Neuronal stem cell (in vitro differentiated cells): Measurements from ENCODE around the gene GXYLT2.

ENCODE experiments used
- DNase-seq: peaks from one replicate; pipeline ENCODE4 v3.0.0-alpha.2; 2013; ENCODE audit warnings: low spot score
- H2AFZ ChIP-seq: one replicate; pipeline ENCODE4 v1.6.1; 2013; ENCODE audit warnings: mild to moderate bottlenecking, low read length, inconsistent platforms
- H2AK5ac ChIP-seq: 2 replicates; pipeline ENCODE4 v1.6.1; 2013; ENCODE audit warnings: low read depth, mild to moderate bottlenecking, inconsistent platforms, low read length, moderate library complexity, mixed read lengths
- H2BK120ac ChIP-seq: 2 replicates; pipeline ENCODE4 v1.6.1; 2013; ENCODE audit warnings: low read depth, mild to moderate bottlenecking, inconsistent platforms, low read length, moderate library complexity, mixed read lengths
- H2BK12ac ChIP-seq: one replicate; pipeline ENCODE4 v1.6.1; 2013; ENCODE audit warnings: low read length, inconsistent platforms
- H2BK15ac ChIP-seq: 2 replicates; pipeline ENCODE4 v1.6.1; 2013; ENCODE audit warnings: mild to moderate bottlenecking, low read length, inconsistent platforms, mixed read lengths
- H2BK5ac ChIP-seq: one replicate; pipeline ENCODE4 v1.6.1; 2013; ENCODE audit warnings: inconsistent platforms, mild to moderate bottlenecking, low read length, moderate library complexity
- H3K14ac ChIP-seq: one replicate; pipeline ENCODE4 v1.6.1; 2013; ENCODE audit warnings: low read length, inconsistent platforms
- H3K18ac ChIP-seq: 2 replicates; pipeline ENCODE4 v1.6.1; 2013; ENCODE audit warnings: low read length, inconsistent platforms
- H3K23ac ChIP-seq: 2 replicates; pipeline ENCODE4 v1.6.1; 2013; ENCODE audit warnings: low read depth, mild to moderate bottlenecking, mixed read lengths, low read length, inconsistent platforms; ENCODE audit not compliant: poor library complexity
- H3K27ac ChIP-seq: replicated peaks from 3 replicates; pipeline ENCODE4 v1.5.1; 2013; ENCODE audit warnings: low read length, inconsistent platforms
- H3K27me3 ChIP-seq, 3 experiments: 2 replicates each; pipeline ENCODE4 v1.6.1; 2013; ENCODE audit warnings: low read length in 3 of 3, mild to moderate bottlenecking in 2 of 3, inconsistent platforms in 1 of 3, low read depth in 1 of 3, mixed read lengths in 1 of 3, moderate library complexity in 1 of 3; ENCODE audit not compliant: control insufficient read depth in 3 of 3, insufficient read depth in 3 of 3
- H3K36me3 ChIP-seq, 2 donors: replicated peaks in 1 of 2; 2 replicates each; pipeline ENCODE4 v1.6.1; 2013; ENCODE audit warnings: low read length in 2 of 2; ENCODE audit not compliant: control insufficient read depth in 2 of 2, insufficient read depth in 2 of 2
- H3K4ac ChIP-seq: 2 replicates; pipeline ENCODE4 v1.6.1; 2013; ENCODE audit warnings: inconsistent platforms, mild to moderate bottlenecking, low read length, moderate library complexity
- H3K4me1 ChIP-seq, 2 donors: 1 replicate in 1 of 2; 2 replicates in 1 of 2; pipeline ENCODE4 v1.6.1; 2013; ENCODE audit warnings: low read length in 2 of 2, low read depth in 1 of 2; ENCODE audit not compliant: control insufficient read depth in 2 of 2, insufficient read depth in 1 of 2
- H3K4me2 ChIP-seq: one replicate; pipeline ENCODE4 v1.6.1; 2013; ENCODE audit warnings: mild to moderate bottlenecking, low read length, inconsistent platforms; ENCODE audit not compliant: insufficient read depth, poor library complexity, severe bottlenecking
- H3K4me3 ChIP-seq, 2 donors: 2 replicates each; pipeline ENCODE4 v1.5.1; 2013; ENCODE audit warnings: low read length in 2 of 2, mild to moderate bottlenecking in 2 of 2, inconsistent platforms in 1 of 2, moderate library complexity in 1 of 2
- H3K79me1 ChIP-seq: one replicate; pipeline ENCODE4 v1.6.1; 2013; ENCODE audit warnings: low read depth, mild to moderate bottlenecking, inconsistent platforms, low read length, moderate library complexity
- H3K9ac ChIP-seq: one replicate; pipeline ENCODE4 v1.6.1; 2013; ENCODE audit warnings: mild to moderate bottlenecking, low read depth, low read length, inconsistent platforms; ENCODE audit not compliant: poor library complexity
- H3K9me3 ChIP-seq, 2 donors: replicated peaks in 1 of 2; 2 replicates each; pipeline versions ENCODE3 to v1.6.1; 2013; ENCODE audit warnings: low read length in 2 of 2, mild to moderate bottlenecking in 2 of 2, inconsistent platforms in 1 of 2, low read depth in 1 of 2, mixed read lengths in 1 of 2, moderate library complexity in 1 of 2; ENCODE audit not compliant: control insufficient read depth in 2 of 2, insufficient read depth in 1 of 2
- H4K8ac ChIP-seq: one replicate; pipeline ENCODE4 v1.6.1; 2013; ENCODE audit warnings: low read depth, mild to moderate bottlenecking, inconsistent platforms, low read length, moderate library complexity
- H4K91ac ChIP-seq: one replicate; pipeline ENCODE4 v1.6.1; 2013; ENCODE audit warnings: low read length, low read depth, mild to moderate bottlenecking, inconsistent platforms; ENCODE audit not compliant: poor library complexity
- WGBS, 2 donors: extraction: QIAGEN DNeasy Blood & Tissue Kit; methylation state at CpG; one replicate each; pipeline ENCODE4 v1.1.7; 2013; ENCODE audit warnings: missing lambda C conversion rate in 2 of 2, mixed read lengths in 1 of 2; ENCODE audit not compliant: insufficient read length in 2 of 2, insufficient replicate concordance in 1 of 2; ENCODE audit errors: extremely low coverage in 2 of 2; 5-methylcytosine and 5-hydroxymethylcytosine counted together

GXYLT2 gene

DNA sequence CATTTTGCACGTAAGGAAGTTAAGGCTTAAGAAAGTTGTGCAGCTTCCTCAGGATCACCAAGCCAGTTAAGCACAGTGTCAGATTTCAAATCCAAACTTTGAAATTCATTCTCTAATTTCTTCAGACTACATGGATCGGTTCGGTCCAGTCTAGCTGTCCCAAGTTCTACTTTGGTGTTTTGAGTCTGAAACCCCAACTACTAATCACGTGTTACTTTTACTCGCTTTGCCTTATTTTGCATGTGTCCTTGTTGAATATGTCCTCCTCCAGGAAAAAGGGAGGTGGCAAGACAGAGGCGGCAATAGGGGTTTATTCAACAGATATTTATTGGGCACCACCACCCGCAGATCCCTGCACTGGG, 522 bp upstream of the GXYLT2 start:
- H4K8ac ChIP-seq = no peak overlapping the region
- H3K27ac ChIP-seq = no peak overlapping the region
- no peak overlapping the region for H3K9ac ChIP-seq
- no peak overlapping the region for H2AK5ac ChIP-seq
- peaks cover 7 to 13% of the 10 kb centered on the region in 2 donors for H3K4me1 ChIP-seq
- no peak for DNase-seq
- no peak overlapping the region for H4K91ac ChIP-seq
- H3K36me3 ChIP-seq = no peaks in the 10 kb centered on the region
- no peak overlapping the region for H2BK15ac ChIP-seq
- no CpG with 5 or more reads among the region's 7 CpGs for WGBS, 2 donors
- H3K4me3 ChIP-seq = peak overlapping the region; percentile 23 to 27
- no peak overlapping the region for H3K18ac ChIP-seq
- peaks cover 0 to 87% (median 34%) of the 10 kb centered on the region in 3 experiments for H3K27me3 ChIP-seq
- no peaks in the 10 kb centered on the region for H3K79me1 ChIP-seq
- H2BK120ac ChIP-seq = no peak overlapping the region
- no peak overlapping the region for H3K23ac ChIP-seq
- H3K9me3 ChIP-seq = peaks cover 0 to 25% of the 10 kb centered on the region in 2 donors
- H2BK5ac ChIP-seq = no peak overlapping the region
- no peak overlapping the region for H3K14ac ChIP-seq
- H2AFZ ChIP-seq = no peak overlapping the region
- peak overlapping the region; percentile 73 for H3K4me2 ChIP-seq
- no peak overlapping the region for H2BK12ac ChIP-seq
- no peak overlapping the region for H3K4ac ChIP-seq

GRCh38 chr3:72888546-72889309, 882 bp downstream of the GXYLT2 start:
- H3K4ac ChIP-seq = no peak overlapping the region
- peak; percentile 90 for DNase-seq
- WGBS, 2 donors = no CpG with 5 or more reads among the region's 21 CpGs
- no peaks in the 10 kb centered on the region for H3K79me1 ChIP-seq
- peaks cover 0 to 92% (median 42%) of the 10 kb centered on the region in 3 experiments for H3K27me3 ChIP-seq
- no peak overlapping the region for H3K27ac ChIP-seq
- H3K18ac ChIP-seq = no peak overlapping the region
- H2BK12ac ChIP-seq = no peak overlapping the region
- peak overlapping the region in 1 of 2 donors; percentile 77 for H3K4me3 ChIP-seq
- H3K4me1 ChIP-seq = peaks cover 7 to 13% of the 10 kb centered on the region in 2 donors
- H3K4me2 ChIP-seq = peak overlapping the region; percentile 73
- no peak overlapping the region for H2BK15ac ChIP-seq
- no peak overlapping the region for H4K8ac ChIP-seq
- H2BK5ac ChIP-seq = no peak overlapping the region
- H2AK5ac ChIP-seq = no peak overlapping the region
- H2BK120ac ChIP-seq = no peak overlapping the region
- H2AFZ ChIP-seq = no peak overlapping the region
- no peak overlapping the region for H3K23ac ChIP-seq
- no peak overlapping the region for H3K9ac ChIP-seq
- no peaks in the 10 kb centered on the region for H3K36me3 ChIP-seq
- H3K9me3 ChIP-seq = peaks cover 0 to 16% of the 10 kb centered on the region in 2 donors
- H3K14ac ChIP-seq = no peak overlapping the region
- no peak overlapping the region for H4K91ac ChIP-seq

GRCh38 chr3:72889310-72890165, 1.7 kb downstream of the GXYLT2 start:
- Histone ChIP-seq H3K27me3 (peaks cover 0 to 92% (median 41%) of the 10 kb centered on the region in 3 experiments), H3K18ac (no peak overlapping the region), H4K8ac (no peak overlapping the region), H2BK15ac (no peak overlapping the region), H3K9ac (no peak overlapping the region), H3K36me3 (no peaks in the 10 kb centered on the region), H3K9me3 (peaks cover 0 to 9% of the 10 kb centered on the region in 2 donors), H3K4ac (no peak overlapping the region), H2BK120ac (no peak overlapping the region), H3K79me1 (no peaks in the 10 kb centered on the region), H3K4me3 (no peak overlapping the region), H2BK5ac (no peak overlapping the region), H3K23ac (no peak overlapping the region), H3K27ac (no peak overlapping the region), H2BK12ac (no peak overlapping the region), H3K4me1 (peaks cover 7 to 13% of the 10 kb centered on the region in 2 donors), H4K91ac (no peak overlapping the region), H3K4me2 (no peak overlapping the region), H2AFZ (no peak overlapping the region), H2AK5ac (no peak overlapping the region), H3K14ac (no peak overlapping the region)
- 100% methylated on average over 1 of the region's 13 CpGs; no CpG with 5 or more reads in 1 of the 2 donors for WGBS, 2 donors
- no peak for DNase-seq
